Liver (tissue), 9 donors: Measurements from ENCODE around the gene CHKA. TPM values are rescaled to one million over a fixed set of nuclear protein-coding genes. Genes with fewer than 3 reads are reported as not detected.

Source experiments
- DNase-seq: peaks from one replicate; pipeline ENCODE4 v3.0.0-alpha.2; 2017; ENCODE audit warnings: low spot score
- H3K27ac ChIP-seq, 2 donors: one replicate each; pipeline ENCODE4 v1.7.0; 2013; ENCODE audit warnings: inconsistent platforms in 2 of 2, low read length in 2 of 2, control low read depth in 1 of 2, low read depth in 1 of 2, mild to moderate bottlenecking in 1 of 2
- H3K27me3 ChIP-seq, 4 donors: one replicate each; pipeline versions ENCODE4 v1.6.1 to v1.7.0; 2013; ENCODE audit warnings: low read length in 3 of 4, inconsistent platforms in 1 of 4, mild to moderate bottlenecking in 1 of 4, moderate library complexity in 1 of 4; ENCODE audit not compliant: control insufficient read depth in 4 of 4, insufficient read depth in 4 of 4
- H3K36me3 ChIP-seq, 4 donors: one replicate each; pipeline versions ENCODE4 v1.6.1 to v1.7.0; 2013; ENCODE audit warnings: low read length in 3 of 4, mild to moderate bottlenecking in 3 of 4, low read depth in 1 of 4, moderate library complexity in 1 of 4; ENCODE audit not compliant: control insufficient read depth in 4 of 4, insufficient read depth in 3 of 4
- H3K4me1 ChIP-seq, 4 donors: one replicate each; pipeline versions ENCODE4 v1.6.1 to v1.7.0; 2013; ENCODE audit warnings: low read length in 3 of 4, mild to moderate bottlenecking in 3 of 4, moderate library complexity in 1 of 4; ENCODE audit not compliant: control insufficient read depth in 4 of 4, insufficient read depth in 4 of 4
- H3K4me3 ChIP-seq, 3 donors: one replicate each; pipeline versions ENCODE4 v1.6.1 to v1.7.0; 2013; ENCODE audit warnings: low read length in 3 of 3, control low read depth in 1 of 3, low read depth in 1 of 3, mild to moderate bottlenecking in 1 of 3
- H3K9ac ChIP-seq, 2 donors: one replicate each; pipeline ENCODE4 v1.7.0; 2013; ENCODE audit warnings: low read length in 2 of 2, mild to moderate bottlenecking in 2 of 2, moderate library complexity in 2 of 2, control low read depth in 1 of 2, low read depth in 1 of 2
- H3K9me3 ChIP-seq, 4 donors: one replicate each; pipeline versions ENCODE4 v1.6.1 to v1.7.0; 2013; ENCODE audit warnings: low read length in 3 of 4; ENCODE audit not compliant: control insufficient read depth in 4 of 4
- EGR1 ChIP-seq, 2 donors: IDR thresholded peaks; 2 replicates each; pipeline ENCODE4 v1.6.1; 2016 to 2018; ENCODE audit warnings: antibody characterized with exemption in 2 of 2, low read depth in 2 of 2
- FOXA1 ChIP-seq: IDR thresholded peaks from 2 replicates; pipeline ENCODE4 v1.6.1; 2016; ENCODE audit warnings: antibody characterized with exemption
- FOXA2 ChIP-seq: IDR thresholded peaks from 2 replicates; pipeline ENCODE4 v1.6.1; 2016; ENCODE audit warnings: antibody characterized with exemption
- GABPA ChIP-seq, 2 donors: IDR thresholded peaks in 1 of 2; conservative IDR thresholded peaks in 1 of 2; 2 replicates each; pipeline ENCODE4 v1.6.1; 2016; ENCODE audit warnings: antibody characterized with exemption in 2 of 2, mild to moderate bottlenecking in 1 of 2, moderate library complexity in 1 of 2
- HNF4A ChIP-seq, 2 donors: conservative IDR thresholded peaks; 2 replicates each; pipeline ENCODE4 v1.6.1; 2016; ENCODE audit warnings: antibody characterized with exemption in 2 of 2, mild to moderate bottlenecking in 2 of 2
- HNF4G ChIP-seq: IDR thresholded peaks from 2 replicates; pipeline ENCODE4 v1.6.1; 2016; ENCODE audit warnings: antibody characterized with exemption
- JUND ChIP-seq, 2 donors: IDR thresholded peaks; 2 replicates each; pipeline ENCODE4 v1.6.1; 2016; ENCODE audit warnings: antibody characterized with exemption in 2 of 2
- MAX ChIP-seq: IDR thresholded peaks from 2 replicates; pipeline ENCODE4 v1.6.1; 2016; ENCODE audit warnings: antibody characterized with exemption
- NR2F2 ChIP-seq: IDR thresholded peaks from 2 replicates; pipeline ENCODE4 v1.6.1; 2016; ENCODE audit warnings: antibody characterized with exemption
- RAD21 ChIP-seq, 2 donors: IDR thresholded peaks; 2 replicates each; pipeline ENCODE4 v1.6.1; 2016; ENCODE audit warnings: antibody characterized with exemption in 2 of 2, mild to moderate bottlenecking in 2 of 2
- REST ChIP-seq: IDR thresholded peaks from 2 replicates; pipeline ENCODE4 v1.6.1; 2016; ENCODE audit warnings: antibody characterized with exemption, mild to moderate bottlenecking
- RXRA ChIP-seq, 2 donors: IDR thresholded peaks; 2 replicates each; pipeline ENCODE4 v1.6.1; 2017 to 2018; ENCODE audit warnings: antibody characterized with exemption in 2 of 2, mild to moderate bottlenecking in 1 of 2
- SP1 ChIP-seq: IDR thresholded peaks from 2 replicates; pipeline ENCODE4 v1.6.1; 2018; ENCODE audit warnings: antibody characterized with exemption, mild to moderate bottlenecking
- TAF1 ChIP-seq: conservative IDR thresholded peaks from 2 replicates; pipeline ENCODE4 v1.6.1; 2016; ENCODE audit warnings: antibody characterized with exemption, mild to moderate bottlenecking
- YY1 ChIP-seq: IDR thresholded peaks from 2 replicates; pipeline ENCODE4 v1.6.1; 2016; ENCODE audit warnings: antibody characterized with exemption, mild to moderate bottlenecking
- ZBTB33 ChIP-seq: IDR thresholded peaks from 2 replicates; pipeline ENCODE4 v1.6.1; 2016; ENCODE audit warnings: antibody characterized with exemption
- WGBS: extraction: QIAGEN DNeasy Blood & Tissue Kit; methylation state at CpG from one replicate; pipeline ENCODE4 v1.1.7; 2013; 5-methylcytosine and 5-hydroxymethylcytosine counted together
- polyA plus RNA-seq, 2 donors: library from polyadenylated mRNA; stranded (reverse) in 1 of 2; unstranded in 1 of 2; fragments of 200-250 nt in 1 of 2; fragments of >200 nt in 1 of 2; fragmentation: Nextera tagmentation in 1 of 2; extraction: Ambion mirVana in 1 of 2; gene quantifications; one replicate each; pipeline versions ENCODE4 v1.2.1 to v1.2.3, GENCODE V29; 2013 to 2015
- total RNA-seq, 2 donors: library from RNA; depleted of rRNA; stranded (reverse); fragments of >200 nt; gene quantifications; one replicate each; pipeline ENCODE4 v1.2.3, GENCODE V29; 2014
- TF ChIP-seq, protein P1 (sequence below): IDR thresholded peaks from 2 replicates; pipeline ENCODE4 v1.6.1; 2016; ENCODE audit warnings: antibody characterized with exemption
- TF ChIP-seq, protein P2 (sequence below): fragments of 150-350 bp; IDR thresholded peaks from 2 replicates; pipeline ENCODE4 v1.5.1; 2017; ENCODE audit warnings: improper control_type of control experiment, low read depth, low read length; ENCODE audit not compliant: missing input control
- donor health status: healthy.
- donor health status: healthy.
- donor health status: healthy.
- donor health status: healthy.
- donor health status: healthy.

CHKA gene
- total and polyA plus RNA-seq, 4 donors = 11.4 to 41.9 (median 17.3) TPM

DNA sequence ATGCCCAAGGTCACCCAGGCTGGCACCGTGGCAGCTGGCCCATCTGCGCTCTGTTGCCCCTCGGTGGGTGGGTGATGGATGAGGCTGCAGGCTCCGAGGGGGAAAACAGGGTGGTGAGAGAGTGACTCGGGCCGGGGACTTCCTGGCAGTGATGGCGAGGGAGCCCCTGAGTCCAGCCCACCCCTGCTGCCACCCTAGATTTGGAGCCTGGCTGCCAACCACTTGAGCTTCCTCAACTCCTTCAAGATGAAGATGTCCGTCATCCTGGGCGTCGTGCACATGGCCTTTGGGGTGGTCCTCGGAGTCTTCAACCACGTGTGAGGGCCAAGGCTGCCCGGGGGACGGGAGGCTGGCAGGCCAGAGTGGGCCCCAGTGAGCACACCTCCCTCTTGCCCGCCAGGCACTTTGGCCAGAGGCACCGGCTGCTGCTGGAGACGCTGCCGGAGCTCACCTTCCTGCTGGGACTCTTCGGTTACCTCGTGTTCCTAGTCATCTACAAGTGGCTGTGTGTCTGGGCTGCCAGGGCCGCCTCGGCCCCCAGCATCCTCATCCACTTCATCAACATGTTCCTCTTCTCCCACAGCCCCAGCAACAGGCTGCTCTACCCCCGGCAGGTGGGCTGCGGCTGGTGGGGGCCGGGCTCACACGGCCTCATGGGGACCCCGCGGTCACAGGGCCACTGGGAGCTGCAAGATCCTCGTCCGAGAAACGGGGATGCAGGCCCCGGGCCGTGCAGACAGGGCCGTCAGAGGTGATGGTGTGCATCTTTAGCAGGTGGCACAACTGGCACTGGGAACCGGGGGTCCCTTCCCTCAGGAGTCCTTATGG lies 72.3 kb downstream of the CHKA start:
- TF ChIP-seq HNF4A (conservative IDR thresholded peaks at IDR 0.05) = no peak
- TF ChIP-seq FOXA2 = no peak
- TF ChIP-seq, protein P1, sequence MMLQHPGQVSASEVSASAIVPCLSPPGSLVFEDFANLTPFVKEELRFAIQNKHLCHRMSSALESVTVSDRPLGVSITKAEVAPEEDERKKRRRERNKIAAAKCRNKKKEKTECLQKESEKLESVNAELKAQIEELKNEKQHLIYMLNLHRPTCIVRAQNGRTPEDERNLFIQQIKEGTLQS = no peak
- TF ChIP-seq, protein P2, sequence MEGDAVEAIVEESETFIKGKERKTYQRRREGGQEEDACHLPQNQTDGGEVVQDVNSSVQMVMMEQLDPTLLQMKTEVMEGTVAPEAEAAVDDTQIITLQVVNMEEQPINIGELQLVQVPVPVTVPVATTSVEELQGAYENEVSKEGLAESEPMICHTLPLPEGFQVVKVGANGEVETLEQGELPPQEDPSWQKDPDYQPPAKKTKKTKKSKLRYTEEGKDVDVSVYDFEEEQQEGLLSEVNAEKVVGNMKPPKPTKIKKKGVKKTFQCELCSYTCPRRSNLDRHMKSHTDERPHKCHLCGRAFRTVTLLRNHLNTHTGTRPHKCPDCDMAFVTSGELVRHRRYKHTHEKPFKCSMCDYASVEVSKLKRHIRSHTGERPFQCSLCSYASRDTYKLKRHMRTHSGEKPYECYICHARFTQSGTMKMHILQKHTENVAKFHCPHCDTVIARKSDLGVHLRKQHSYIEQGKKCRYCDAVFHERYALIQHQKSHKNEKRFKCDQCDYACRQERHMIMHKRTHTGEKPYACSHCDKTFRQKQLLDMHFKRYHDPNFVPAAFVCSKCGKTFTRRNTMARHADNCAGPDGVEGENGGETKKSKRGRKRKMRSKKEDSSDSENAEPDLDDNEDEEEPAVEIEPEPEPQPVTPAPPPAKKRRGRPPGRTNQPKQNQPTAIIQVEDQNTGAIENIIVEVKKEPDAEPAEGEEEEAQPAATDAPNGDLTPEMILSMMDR = no peak
- no peak for TF ChIP-seq EGR1 (IDR thresholded peaks at IDR 0.05; ENCODE audit: low read depth in 2 of 2)
- TF ChIP-seq MAX = no peak
- no peak for TF ChIP-seq JUND (IDR thresholded peaks at IDR 0.05)
- no peak for TF ChIP-seq FOXA1
- no peak for TF ChIP-seq HNF4G
- no peak for TF ChIP-seq REST
- no peak for TF ChIP-seq RXRA (IDR thresholded peaks at IDR 0.05)
- no peak for TF ChIP-seq SP1
- no peak for TF ChIP-seq YY1
- no peak for TF ChIP-seq ZBTB33
- TF ChIP-seq GABPA (IDR thresholded peaks at IDR 0.05 in 1 of 2, conservative IDR thresholded peaks at IDR 0.05 in 1 of 2) = no peak
- no peak for TF ChIP-seq RAD21 (IDR thresholded peaks at IDR 0.05)
- no peak for TF ChIP-seq TAF1
- TF ChIP-seq NR2F2 = no peak
- no peak overlapping the region for H3K27ac ChIP-seq
- H3K36me3 ChIP-seq = peaks cover 7 to 67% (median 16%) of the 10 kb centered on the region in 4 donors
- no peaks in the 10 kb centered on the region for H3K27me3 ChIP-seq
- DNase-seq = no peak
- H3K9me3 ChIP-seq = no peaks in the 10 kb centered on the region
- no peak overlapping the region for H3K4me3 ChIP-seq
- no peak overlapping the region for H3K9ac ChIP-seq
- 94% methylated on average over 35 of the region's 35 CpGs for WGBS
- H3K4me1 ChIP-seq = no peaks in the 10 kb centered on the region
